K562 treated with DMSO at 1 percent for 24 hours (cell line): Measurements from ENCODE around the gene MED1. TPM values are rescaled to one million over a fixed set of nuclear protein-coding genes. Genes with fewer than 3 reads are reported as not detected.

Source experiments
- total RNA-seq: library from RNA; unstranded; fragments of 300-600 nt; gene quantifications from 2 replicates; pipeline ENCODE4 v1.2.3, GENCODE V29; 2022; ENCODE audit warnings: low read depth; ENCODE audit not compliant: insufficient read depth

MED1 gene
- 18.2 and 20.7 TPM in 2 replicates for total RNA-seq

GRCh38 chr17:39450847-39451581 lies at the start of gene MED1:
TSS of gene MED1 (minus strand) at chr17:39451263. CDS start at chr17:39451062, 201 bp downstream.

GRCh38 chr17:39461113-39461925 lies 10.3 kb upstream of the MED1 start, which contains the start of gene CDK12:
TSS of gene CDK12 (plus strand) at chr17:39461486. CDS start at chr17:39462072, 586 bp downstream.

DNA sequence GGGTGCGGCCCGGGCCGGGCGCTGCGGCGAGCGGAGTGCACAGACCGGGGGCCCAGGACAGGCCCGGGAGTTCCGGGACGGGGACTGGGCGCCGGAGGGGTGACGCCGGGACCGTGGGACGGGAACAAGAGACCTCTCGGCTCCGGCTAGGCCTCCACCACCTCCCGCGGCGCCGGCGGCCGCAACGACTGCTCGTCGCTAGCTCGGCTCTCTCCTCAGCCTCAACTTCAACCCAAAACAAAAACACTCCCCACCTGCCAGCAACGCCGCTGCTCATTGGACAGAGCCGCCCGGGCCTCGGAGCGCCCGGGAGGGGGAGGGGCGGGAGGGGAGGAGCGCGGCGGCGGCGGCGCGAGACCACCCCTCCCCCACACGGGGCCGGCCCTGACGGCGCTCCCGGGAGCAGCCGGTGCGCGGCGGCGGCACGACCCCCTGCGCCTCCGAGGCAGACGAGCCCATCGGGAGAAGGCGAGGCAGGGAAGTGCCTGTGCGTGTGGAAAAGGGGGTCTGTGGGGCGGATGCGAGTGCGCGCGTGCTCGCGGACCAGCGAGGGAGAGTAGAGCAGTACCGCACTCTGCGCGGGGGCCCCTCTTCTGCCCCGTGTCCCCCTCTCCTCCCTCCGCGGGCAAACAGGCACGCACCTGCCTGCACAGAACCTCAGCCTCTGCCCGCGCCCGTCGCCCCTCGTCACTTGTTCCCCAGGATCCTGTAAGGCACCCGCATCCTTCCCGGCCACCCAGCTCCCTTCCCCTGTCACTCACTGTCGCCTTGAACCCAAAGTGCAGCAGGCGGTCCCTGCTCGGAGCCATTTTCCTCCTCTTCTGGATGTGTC lies 49.4 kb downstream of the MED1 start, which contains the start of gene FBXL20:
Gene FBXL20 (minus strand): TSS at position 215 of the 832 bp plus-strand sequence. CDS start 224 bp downstream, outside the sequence.

Other genes with a start within 250 kb of the MED1 start
- gene STAC2, start 225.3 kb downstream of the MED1 start, total RNA-seq = not detected in 2 replicates
- 7.3 and 7.4 TPM in 2 replicates for gene FBXL20, start 49.6 kb downstream of the MED1 start, total RNA-seq
- 26.6 and 28.7 TPM in 2 replicates for gene CDK12, start 10.2 kb upstream of the MED1 start, total RNA-seq
- gene NEUROD2, start 156.7 kb upstream of the MED1 start, total RNA-seq = not detected in 2 replicates
- gene PPP1R1B, start 175.7 kb upstream of the MED1 start, total RNA-seq = 0.21 TPM in 1 of 2 replicates, not detected in the other
- gene STARD3, start 185.9 kb upstream of the MED1 start, total RNA-seq = 97.0 and 108 TPM in 2 replicates
- gene TCAP, start 214.1 kb upstream of the MED1 start, total RNA-seq = 2.6 and 5.7 TPM in 2 replicates
- gene PNMT, start 217.2 kb upstream of the MED1 start, total RNA-seq = 5.6 and 7.1 TPM in 2 replicates
- gene PGAP3, start 236.8 kb upstream of the MED1 start, total RNA-seq = 9.9 and 13.3 TPM in 2 replicates
- gene ERBB2, start 248.8 kb upstream of the MED1 start, total RNA-seq = 7.0 and 8.5 TPM in 2 replicates